ENCODE data around the gene GHR. TPM values are rescaled to one million over a fixed set of nuclear protein-coding genes. Genes with fewer than 3 reads are reported as not detected.

GHR gene
- total and polyA plus RNA-seq, 12 donors, result 4.1 to 15.1 (median 11.5) TPM

DNA sequence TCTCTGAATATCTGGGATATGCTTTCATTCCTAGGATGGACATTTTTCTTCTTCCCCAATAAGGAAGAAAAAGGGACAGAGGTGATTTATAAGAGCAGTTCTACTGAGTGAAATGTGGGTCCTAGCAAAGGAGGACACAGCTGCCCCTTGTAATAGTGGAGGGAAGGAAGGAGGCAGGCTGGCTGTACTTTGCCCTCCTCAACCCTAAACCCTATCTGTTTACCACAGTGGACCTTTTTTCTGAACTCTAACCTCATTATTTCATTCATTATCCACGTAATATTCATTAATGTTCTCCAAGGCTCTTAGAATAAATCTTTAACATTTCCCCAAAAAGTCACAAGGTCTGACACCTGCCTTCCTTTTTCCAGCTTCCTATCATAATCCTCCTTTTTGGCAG is 37.8 kb downstream of the GHR start:
- WGBS, 2 donors, result 72 to 91% methylated on average over 1 of the region's 1 CpG
- no peaks in the 10 kb centered on the region for H3K27me3 ChIP-seq
- TF ChIP-seq CTCF (IDR thresholded peaks at IDR 0.05), result no peak
- H3K9me3 ChIP-seq, result no peaks in the 10 kb centered on the region
- DNase-seq (no peak), ATAC-seq (no peak)
- no peak overlapping the region for H3K4me3 ChIP-seq
- H3K36me3 ChIP-seq, result no peaks in the 10 kb centered on the region
- no peak overlapping the region for H3K27ac ChIP-seq
- intact Hi-C loops (cut with DNase I), result no loop called here
- H3K4me1 ChIP-seq, result peaks cover 0 to 15% (median 7%) of the 10 kb centered on the region in 9 donors

GRCh38 chr5:42461507-42461906 is 38.3 kb downstream of the GHR start:
- Histone ChIP-seq H3K4me3 (no peak overlapping the region), H3K27me3 (no peaks in the 10 kb centered on the region), H3K9me3 (no peaks in the 10 kb centered on the region), H3K36me3 (no peaks in the 10 kb centered on the region), H3K27ac (no peak overlapping the region), H3K4me1 (peaks cover 0 to 15% (median 7%) of the 10 kb centered on the region in 9 donors)
- intact Hi-C loops (cut with DNase I), result no loop called here
- WGBS, 2 donors, result 38 to 52% methylated on average over 1 of the region's 1 CpG
- DNase-seq, result no peak
- TF ChIP-seq CTCF (IDR thresholded peaks at IDR 0.05), result no peak
- ATAC-seq, result peak in 1 of 8 donors; percentile 81

GRCh38 chr5:42462083-42462482 is 38.8 kb downstream of the GHR start:
- DNase-seq, result no peak
- H3K27ac ChIP-seq, result no peak overlapping the region
- no peak for TF ChIP-seq CTCF (IDR thresholded peaks at IDR 0.05)

DNA sequence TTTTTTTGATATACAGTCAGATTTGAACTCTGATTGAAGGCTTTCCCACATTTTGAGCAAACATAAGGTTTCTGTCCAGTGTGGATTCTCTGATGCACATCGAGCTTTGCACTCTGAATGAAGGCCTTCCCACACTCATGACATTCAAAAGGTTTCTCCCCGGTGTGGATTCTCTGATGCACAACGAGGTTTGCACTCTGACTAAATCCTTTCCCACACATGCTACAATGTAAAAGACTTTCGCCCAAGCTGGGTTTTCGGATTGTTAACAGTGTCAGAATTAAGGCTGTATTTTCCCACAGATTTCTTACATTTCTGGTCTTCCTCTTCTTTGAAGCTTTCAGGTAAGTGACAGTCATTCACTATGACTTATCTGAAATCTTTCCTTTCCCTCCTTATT is 44.3 kb downstream of the GHR start:
- no peak overlapping the region for H3K4me3 ChIP-seq
- no peak overlapping the region for H3K27ac ChIP-seq
- 89 to 91% methylated on average over 5 of the region's 5 CpGs for WGBS, 2 donors
- intact Hi-C loops (cut with DNase I), result no loop called here
- ATAC-seq (no peak), DNase-seq (no peak)
- no peaks in the 10 kb centered on the region for H3K9me3 ChIP-seq
- TF ChIP-seq CTCF (IDR thresholded peaks at IDR 0.05), result no peak
- H3K4me1 ChIP-seq, result no peaks in the 10 kb centered on the region
- H3K36me3 ChIP-seq, result peaks cover 0 to 13% (median 0%) of the 10 kb centered on the region in 9 donors
- no peaks in the 10 kb centered on the region for H3K27me3 ChIP-seq

More at GRCh38 chr5:42462083-42462482, 38.8 kb downstream of the GHR start:
- H3K27me3 ChIP-seq, result no peaks in the 10 kb centered on the region
- H3K4me3 ChIP-seq, result no peak overlapping the region
- H3K4me1 ChIP-seq, result peaks cover 0 to 15% (median 7%) of the 10 kb centered on the region in 9 donors
- no peaks in the 10 kb centered on the region for H3K9me3 ChIP-seq
- intact Hi-C loops (cut with DNase I), result no loop called here
- 74 to 92% methylated on average over 2 of the region's 2 CpGs for WGBS, 2 donors
- no peaks in the 10 kb centered on the region for H3K36me3 ChIP-seq
- ATAC-seq, result no peak

Data from heart right ventricle (tissue), 16 donors.